Fibroblast of lung (primary cell): ENCODE data around the gene EIF3K. TPM values are rescaled to one million over a fixed set of nuclear protein-coding genes. Genes with fewer than 3 reads are reported as not detected.

Source experiments
- DNase-seq, 2 donors: peaks; one replicate each; pipeline versions ENCODE4 v3.0.0 to v3.0.0-alpha.2; 2010; ENCODE audit warnings: low read depth in 2 of 2
- H2AFZ ChIP-seq: 2 replicates; pipeline ENCODE4 v1.5.1; 2012; ENCODE audit warnings: low read length, control low read depth, inconsistent platforms
- H3K27ac ChIP-seq: 2 replicates; pipeline ENCODE4 v1.5.1; 2011; ENCODE audit warnings: low read length, control low read depth; ENCODE audit not compliant: insufficient read depth
- H3K27me3 ChIP-seq: 2 replicates; pipeline ENCODE4 v1.5.1; 2011; ENCODE audit warnings: mild to moderate bottlenecking, low read length; ENCODE audit not compliant: control insufficient read depth, insufficient read depth
- H3K36me3 ChIP-seq: 2 replicates; pipeline ENCODE4 v1.5.1; 2011; ENCODE audit warnings: low read length; ENCODE audit not compliant: control insufficient read depth, insufficient read depth
- H3K4me1 ChIP-seq: 2 replicates; pipeline ENCODE4 v1.5.1; 2011; ENCODE audit warnings: low read length; ENCODE audit not compliant: control insufficient read depth, insufficient read depth; ENCODE audit errors: extremely low read depth
- H3K4me2 ChIP-seq: 2 replicates; pipeline ENCODE4 v1.5.1; 2011; ENCODE audit warnings: low read length, control low read depth; ENCODE audit not compliant: insufficient read depth; ENCODE audit errors: extremely low read depth
- H3K4me3 ChIP-seq, 4 experiments: fragments of 200-600 bp in 1 of 4; sonication (generic) in 1 of 4; replicated peaks in 1 of 4; 2 replicates each; pipeline ENCODE4 v1.5.1; 2011 to 2016; ENCODE audit warnings: low read length in 4 of 4, low read depth in 3 of 4, mild to moderate bottlenecking in 3 of 4, control low read depth in 2 of 4, inconsistent platforms in 1 of 4, mixed read lengths in 1 of 4; ENCODE audit not compliant: insufficient read depth in 1 of 4; ENCODE audit errors: control extremely low read depth in 1 of 4
- H3K79me2 ChIP-seq: 2 replicates; pipeline ENCODE4 v1.5.1; 2012; ENCODE audit warnings: mild to moderate bottlenecking, low read length, inconsistent platforms; ENCODE audit not compliant: control insufficient read depth, insufficient read depth
- H3K9ac ChIP-seq: 2 replicates; pipeline ENCODE4 v1.5.1; 2011; ENCODE audit warnings: mild to moderate bottlenecking, low read length, control low read depth; ENCODE audit not compliant: insufficient read depth
- H3K9me3 ChIP-seq: 2 replicates; pipeline ENCODE4 v1.5.1; 2012; ENCODE audit warnings: low read depth, low read length; ENCODE audit not compliant: control insufficient read depth, insufficient read depth
- H4K20me1 ChIP-seq: 2 replicates; pipeline ENCODE4 v1.5.1; 2011; ENCODE audit warnings: low read length; ENCODE audit not compliant: control insufficient read depth, insufficient read depth; ENCODE audit errors: extremely low read depth
- CTCF ChIP-seq, 2 donors: IDR thresholded peaks in 1 of 2; conservative IDR thresholded peaks in 1 of 2; 1 replicate in 1 of 2; 2 replicates in 1 of 2; pipeline ENCODE4 v1.5.1; 2011 to 2012; ENCODE audit warnings: low read length in 2 of 2, control low read depth in 1 of 2, inconsistent platforms in 1 of 2, low read depth in 1 of 2, mild to moderate bottlenecking in 1 of 2
- EZH2 ChIP-seq: IDR thresholded peaks from 2 replicates; pipeline ENCODE4 v1.5.1; 2012; ENCODE audit warnings: low read length, control low read depth, mild to moderate bottlenecking; ENCODE audit errors: missing control alignments
- polyA minus RNA-seq: library from RNA; depleted of rRNA, polyadenylated mRNA; stranded (reverse); fragments of >200 nt; gene quantifications from 2 replicates; pipeline ENCODE4 v1.2.3, GENCODE V29; 2011; ENCODE audit warnings: low replicate concordance
- polyA plus RNA-seq, 2 donors: library from polyadenylated mRNA; depleted of rRNA in 1 of 2; stranded (reverse) in 1 of 2; unstranded in 1 of 2; fragments of >200 nt; gene quantifications; 2 replicates each; pipeline ENCODE4 v1.2.1, GENCODE V29; 2011 to 2012; ENCODE audit warnings: missing spikeins in 1 of 2
- total RNA-seq: library from RNA; depleted of rRNA; stranded (reverse); fragments of >200 nt; gene quantifications from 2 replicates; pipeline ENCODE4 v1.2.1, GENCODE V29; 2014

Gene EIF3K
- total RNA-seq: 198 and 334 TPM in 2 replicates
- polyA plus RNA-seq: 171 and 280 TPM in 2 replicates
- 288 and 298 TPM in 2 replicates for polyA plus RNA-seq (2012)
- polyA minus RNA-seq: 519 and 653 TPM in 2 replicates

- no peaks in the 10 kb centered on the region for H3K27me3 ChIP-seq
- H3K4me3 ChIP-seq: peak within 1 kb of the TSS; percentile 88 to 100 (median 96)
- peak within 1 kb of the TSS; percentile 89 for H3K27ac ChIP-seq
- peaks cover 12% of the 10 kb centered on the region for H3K4me1 ChIP-seq
- DNase-seq: peak; percentile 98 to 99
- peak within 1 kb of the TSS; percentile 100 for H3K4me2 ChIP-seq
- no peak for TF ChIP-seq EZH2
- no peak for TF ChIP-seq CTCF (conservative IDR thresholded peaks at IDR 0.05 in 1 of 2, IDR thresholded peaks at IDR 0.05 in 1 of 2; ENCODE audit: low read depth in 1 of 2, low read length in 2 of 2)
- H2AFZ ChIP-seq: peak within 1 kb of the TSS; percentile 78
- H3K79me2 ChIP-seq: peaks cover 14% of the 10 kb centered on the region
- peaks cover 12% of the 10 kb centered on the region for H3K36me3 ChIP-seq
- no peaks in the 10 kb centered on the region for H4K20me1 ChIP-seq
- H3K9me3 ChIP-seq: no peaks in the 10 kb centered on the region
- H3K9ac ChIP-seq: peak within 1 kb of the TSS; percentile 86
Observed at GRCh38 chr19:38618590-38619360, at the start of gene EIF3K. Gene EIF3K, plus strand, starts transcription at chr19:38619188. Its CDS starts 81 bp downstream, at chr19:38619269.

- TF ChIP-seq EZH2 (no peak), CTCF (conservative IDR thresholded peaks at IDR 0.05 in 1 of 2, IDR thresholded peaks at IDR 0.05 in 1 of 2; ENCODE audit: low read depth in 1 of 2, low read length in 2 of 2) (no peak)
- H3K36me3 ChIP-seq: no peaks in the 10 kb centered on the region
- H2AFZ ChIP-seq: no peak overlapping the region
- no peak for DNase-seq
- H3K27ac ChIP-seq: no peak overlapping the region
- no peaks in the 10 kb centered on the region for H3K4me1 ChIP-seq
- no peaks in the 10 kb centered on the region for H3K79me2 ChIP-seq
- H3K9me3 ChIP-seq: no peaks in the 10 kb centered on the region
- no peaks in the 10 kb centered on the region for H4K20me1 ChIP-seq
- no peak overlapping the region for H3K4me3 ChIP-seq
- no peaks in the 10 kb centered on the region for H3K27me3 ChIP-seq
- no peak overlapping the region for H3K4me2 ChIP-seq
- no peak overlapping the region for H3K9ac ChIP-seq
Observed at GRCh38 chr19:38569368-38569983, 49.5 kb upstream of the EIF3K start.

GRCh38 chr19:38571682-38572081, 47.3 kb upstream of the EIF3K start:
- H4K20me1 ChIP-seq: no peaks in the 10 kb centered on the region
- no peaks in the 10 kb centered on the region for H3K4me1 ChIP-seq
- H3K4me3 ChIP-seq: no peak overlapping the region
- H3K27ac ChIP-seq: no peak overlapping the region
- no peaks in the 10 kb centered on the region for H3K79me2 ChIP-seq
- no peak for TF ChIP-seq EZH2
- no peak for TF ChIP-seq CTCF (conservative IDR thresholded peaks at IDR 0.05 in 1 of 2, IDR thresholded peaks at IDR 0.05 in 1 of 2; ENCODE audit: low read depth in 1 of 2, low read length in 2 of 2)
- no peak overlapping the region for H2AFZ ChIP-seq
- H3K9ac ChIP-seq: no peak overlapping the region
- no peaks in the 10 kb centered on the region for H3K36me3 ChIP-seq
- no peak overlapping the region for H3K4me2 ChIP-seq
- no peak for DNase-seq
- H3K27me3 ChIP-seq: no peaks in the 10 kb centered on the region
- H3K9me3 ChIP-seq: no peaks in the 10 kb centered on the region
